NCI-H2107 treated with DMSO at 0.1 percent for 48 hours (cell line): ENCODE measurements around the gene COMP.

Experiments used
- DNase-seq: peaks from one replicate; lab custom pipeline; 2025; ENCODE audit not compliant: unreplicated experiment; lab: John Stamatoyannopoulos, UW

Gene COMP

DNA sequence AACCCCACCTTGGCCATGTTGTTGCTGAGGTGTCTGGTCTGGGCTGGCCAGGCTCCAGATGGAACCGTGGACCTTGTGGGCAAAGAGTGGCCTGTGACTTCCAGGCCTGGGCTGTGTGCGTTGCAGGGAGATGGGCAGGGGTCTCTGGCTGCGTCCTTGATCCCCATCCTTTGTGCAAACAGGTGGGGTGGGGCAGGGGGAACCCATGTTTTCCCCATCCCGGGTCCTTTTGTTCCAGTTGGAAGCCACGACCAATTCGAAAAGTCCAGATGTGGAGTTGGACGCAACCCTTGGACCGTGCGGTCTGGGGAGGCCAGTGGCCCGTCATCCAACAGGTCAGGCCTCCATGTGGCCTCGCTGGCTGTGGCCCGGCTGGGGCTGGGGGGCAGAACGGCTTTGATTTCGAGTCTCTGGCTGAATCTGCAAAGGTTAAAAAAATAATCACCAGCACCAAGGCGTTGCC is 13.1 kb upstream of the COMP start:
- DNase-seq = no peak

- no peak for DNase-seq
Measured at GRCh38 chr19:18803550-18804138, 12.5 kb upstream of the COMP start.

DNA sequence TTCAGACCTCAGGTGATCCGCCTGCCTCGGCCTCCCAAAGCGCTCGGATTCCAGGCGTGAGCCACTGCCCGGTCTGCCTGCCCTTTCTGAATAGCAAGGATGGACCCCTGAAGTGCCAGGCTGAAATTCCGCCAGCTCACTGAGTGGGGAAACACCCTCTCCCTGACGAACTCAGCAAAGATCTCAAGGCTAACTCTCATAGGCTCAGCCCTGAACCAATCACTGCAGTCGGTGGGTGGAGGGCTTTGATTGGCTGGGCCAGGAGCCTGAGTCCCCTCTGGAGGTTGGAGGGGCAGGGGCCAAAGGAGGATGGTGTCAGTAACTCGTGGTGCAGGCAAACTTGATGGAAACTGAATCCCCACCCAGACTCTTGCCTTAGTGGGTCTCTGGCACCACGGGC is 11.2 kb upstream of the COMP start:
- DNase-seq = no peak

DNA sequence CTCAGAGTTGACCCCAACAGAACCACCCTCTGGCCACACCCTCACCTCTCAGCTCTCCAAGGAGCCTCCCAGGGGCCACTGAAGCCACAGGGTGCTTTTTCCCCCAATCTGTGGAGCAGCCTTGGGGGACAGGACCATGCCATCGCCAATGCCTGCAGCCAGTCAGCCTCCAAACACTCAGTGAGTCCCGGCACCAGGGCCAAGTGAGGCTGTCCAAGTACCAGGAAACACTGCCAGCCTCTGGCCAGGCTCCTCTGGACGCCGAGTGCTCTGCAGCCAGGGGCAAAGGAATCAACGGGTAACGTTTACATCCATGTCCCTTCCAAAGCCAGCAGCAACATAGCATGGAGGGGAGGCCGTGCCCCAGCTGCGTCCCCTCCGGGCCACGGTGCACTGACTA is 9.5 kb upstream of the COMP start:
- DNase-seq = no peak

DNA sequence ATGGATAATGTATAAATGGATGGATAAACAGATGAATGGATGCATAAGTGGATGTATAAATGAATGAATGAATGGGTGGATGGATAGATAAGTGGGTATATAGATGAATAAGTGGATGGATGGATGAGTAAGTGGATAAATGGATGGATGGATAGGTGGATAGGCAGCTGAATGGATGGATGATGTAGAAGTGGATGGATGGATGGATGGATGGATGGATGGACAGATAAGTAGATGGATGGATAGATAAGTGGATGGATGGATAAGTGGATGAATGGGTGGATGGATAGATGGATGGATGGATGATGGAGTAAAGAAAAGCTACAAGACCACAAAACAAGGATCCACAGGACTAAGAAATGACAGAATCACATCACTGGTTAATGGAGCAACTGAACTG is 9.0 kb upstream of the COMP start:
- DNase-seq = no peak

GRCh38 chr19:18799389-18799970 is 8.4 kb upstream of the COMP start:
- no peak for DNase-seq

DNA sequence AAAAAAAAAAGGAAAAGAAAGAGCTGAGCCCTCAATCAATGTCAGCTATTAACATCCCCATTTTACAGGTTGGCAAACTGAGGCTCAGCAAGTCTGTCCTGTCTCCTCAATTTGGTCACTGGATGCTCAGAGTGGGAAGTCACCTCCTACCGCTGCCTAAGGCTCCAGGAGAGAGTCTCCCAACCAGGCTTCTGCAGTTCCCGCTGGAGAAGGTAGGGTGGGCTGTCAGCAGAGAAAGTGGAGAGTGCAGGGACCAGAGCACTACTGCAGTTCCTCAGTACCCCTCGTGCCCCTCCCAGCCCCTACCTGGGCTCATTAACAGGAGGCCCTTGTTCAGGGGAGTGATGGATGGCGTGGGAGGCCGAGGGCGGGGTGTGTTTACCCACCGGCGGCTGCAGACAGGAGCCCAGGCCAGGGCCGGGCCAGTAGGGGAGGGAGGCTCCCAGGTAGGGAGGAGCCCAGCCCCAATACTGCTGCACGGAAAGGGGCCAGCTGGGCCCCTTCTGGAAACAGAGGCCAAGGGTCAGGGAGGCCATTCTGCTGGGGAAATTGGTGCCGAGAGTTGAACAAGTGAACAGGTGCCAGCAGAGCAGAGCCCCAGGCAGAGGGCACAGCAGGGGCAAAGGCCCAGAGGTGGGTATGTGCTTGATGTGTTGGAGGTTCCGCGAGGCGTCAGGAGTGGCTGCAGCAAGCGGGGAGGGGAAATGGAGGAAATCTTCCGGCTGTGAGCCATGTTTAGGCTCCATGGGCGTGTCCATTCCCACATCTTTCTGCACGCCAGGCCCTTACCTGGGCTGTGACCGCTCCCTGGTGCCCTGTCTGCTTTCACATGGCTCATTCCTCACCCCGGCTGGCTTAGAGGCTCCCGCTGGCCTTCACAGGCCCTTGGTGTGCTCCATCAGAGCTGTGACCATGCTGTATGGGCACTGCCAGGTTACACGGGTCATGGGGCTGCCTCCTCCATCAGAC is 7.6 kb upstream of the COMP start:
- DNase-seq = no peak

GRCh38 chr19:18796239-18796638 is 5.1 kb upstream of the COMP start:
- no peak for DNase-seq

GRCh38 chr19:18795540-18795939 is 4.4 kb upstream of the COMP start:
- no peak for DNase-seq

GRCh38 chr19:18794692-18795091 is 3.6 kb upstream of the COMP start:
- DNase-seq = no peak

DNA sequence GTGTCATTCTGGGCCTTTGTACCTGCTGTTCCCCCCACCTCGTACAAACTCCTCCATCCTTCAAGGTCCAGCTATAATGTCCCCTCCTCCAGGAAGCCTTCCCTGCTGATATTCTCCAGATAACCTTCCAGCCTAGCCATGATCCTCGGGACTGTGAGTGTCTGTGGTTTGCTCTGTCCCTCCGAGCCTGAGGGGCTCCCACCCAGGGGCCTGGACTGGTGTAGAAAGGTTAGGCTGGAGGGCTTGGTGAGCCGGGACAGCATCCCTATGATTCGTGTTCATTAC is 2.9 kb upstream of the COMP start:
- no peak for DNase-seq

GRCh38 chr19:18793144-18794028 is 2.3 kb upstream of the COMP start:
- DNase-seq = no peak

GRCh38 chr19:18792661-18793060 is 1.6 kb upstream of the COMP start:
- no peak for DNase-seq

DNA sequence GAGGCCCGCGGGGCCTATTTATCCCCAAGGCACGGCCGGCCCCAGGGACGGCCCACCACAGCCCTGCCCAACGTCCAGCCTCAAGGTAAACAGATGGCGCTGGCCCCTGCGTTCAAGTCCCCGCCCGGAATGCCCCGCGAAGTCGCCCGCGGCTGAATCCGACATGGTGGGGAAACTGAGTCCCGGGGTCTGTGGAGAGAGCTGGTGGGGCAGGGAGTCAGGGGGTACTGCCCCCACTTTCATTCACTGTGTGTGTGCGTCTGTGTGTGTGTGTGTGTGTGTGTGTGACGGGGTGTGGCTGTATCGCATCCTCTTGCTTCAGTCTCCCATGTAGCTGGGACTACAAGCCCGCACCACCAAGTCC is 192 bp upstream of the COMP start:
- no peak for DNase-seq

DNA sequence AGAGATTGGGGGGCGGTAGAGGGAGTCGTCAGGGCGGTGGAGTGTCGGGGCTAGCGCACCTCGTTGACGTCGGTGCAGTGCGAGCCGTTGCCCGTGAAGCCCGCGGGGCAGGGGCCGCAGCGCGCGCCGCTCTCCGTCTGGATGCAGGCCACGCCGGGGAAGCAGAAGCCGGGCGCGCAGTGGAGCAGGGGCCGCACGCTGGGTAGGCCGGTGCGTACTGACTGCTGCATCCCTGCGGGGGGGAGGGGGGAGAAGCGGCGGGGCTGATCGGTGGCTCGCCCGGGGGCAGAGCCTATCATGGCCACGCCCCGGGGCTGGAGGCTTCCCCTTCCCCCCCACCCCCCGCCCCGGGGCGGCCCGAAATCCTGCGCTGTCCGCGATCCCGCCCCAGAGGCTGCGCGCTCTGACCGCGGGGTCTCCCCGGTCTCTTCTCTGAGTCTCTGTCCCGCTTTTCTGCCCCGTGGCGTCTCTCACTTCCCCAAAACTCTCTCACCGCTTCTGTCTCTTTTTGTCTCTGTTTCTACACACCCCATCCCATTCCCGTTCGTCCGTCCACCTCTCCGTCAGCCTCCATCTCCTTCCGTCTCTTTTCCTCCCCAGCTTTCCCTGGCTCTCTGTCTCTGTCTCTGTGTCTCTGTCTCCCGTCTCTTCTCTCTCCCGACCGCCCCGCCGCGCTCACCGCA is 1.1 kb downstream of the COMP start:
- no peak for DNase-seq

- DNase-seq = no peak
Measured at GRCh38 chr19:18789422-18789869, 1.7 kb downstream of the COMP start.

DNA sequence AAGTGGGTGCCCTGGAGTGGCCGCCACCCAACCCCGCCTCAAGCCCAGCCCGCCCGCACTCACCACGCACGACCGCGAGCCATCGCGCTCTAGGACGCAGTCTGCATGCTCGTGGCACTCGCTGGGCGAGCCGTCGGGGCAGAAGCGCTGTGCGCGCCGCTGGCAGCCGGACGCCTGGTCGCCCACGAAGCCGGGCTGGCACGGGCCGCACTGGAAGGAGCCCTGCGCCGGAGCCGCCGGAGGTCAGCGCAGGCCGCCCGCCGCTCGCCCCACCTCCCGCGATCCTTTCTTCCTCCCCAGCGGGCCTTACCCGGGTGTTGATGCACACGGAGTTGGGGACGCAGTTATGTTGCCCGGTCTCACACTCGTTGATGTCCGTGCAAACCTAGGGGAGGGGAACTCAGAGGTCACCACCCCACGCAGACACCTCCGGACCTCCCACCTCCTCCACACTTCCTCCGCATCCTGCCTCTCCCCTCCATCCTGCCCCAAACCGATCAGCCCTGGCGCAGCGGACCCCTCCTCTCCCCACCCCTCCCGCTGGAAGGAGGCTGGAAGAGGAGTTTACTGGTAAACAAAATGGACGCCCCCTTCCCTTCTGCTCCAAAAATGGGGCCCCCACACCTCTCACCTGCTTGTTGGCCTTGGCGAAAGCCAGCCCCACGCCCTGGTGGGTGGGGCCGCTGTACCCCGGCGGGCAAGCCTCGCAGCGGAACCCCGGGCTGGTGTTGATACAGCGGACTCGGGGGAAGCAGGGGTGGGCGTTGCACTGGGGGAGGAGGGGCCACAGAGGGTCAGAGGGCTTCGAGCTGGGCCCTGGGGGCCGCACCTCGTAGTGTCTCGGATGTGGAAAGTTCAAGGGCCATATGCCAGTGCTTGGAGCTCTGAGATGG is 2.3 kb downstream of the COMP start:
- no peak for DNase-seq

GRCh38 chr19:18785179-18786124 is 5.7 kb downstream of the COMP start:
- DNase-seq = no peak

DNA sequence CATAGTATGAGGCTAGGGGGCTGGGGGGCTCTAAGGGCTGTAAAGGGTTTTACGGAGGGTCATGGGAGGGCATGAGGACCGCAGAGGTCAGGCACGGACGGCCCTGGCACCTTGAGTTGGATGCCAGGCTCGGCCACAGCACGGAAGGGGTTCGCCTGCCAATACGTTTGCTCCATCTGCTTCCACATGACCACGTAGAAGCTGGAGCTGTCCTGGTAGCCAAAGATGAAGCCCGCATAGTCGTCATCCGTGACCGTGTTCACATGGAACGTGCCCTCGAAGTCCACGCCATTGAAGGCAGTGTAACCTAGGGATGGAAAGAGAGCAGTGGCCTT is 6.4 kb downstream of the COMP start:
- no peak for DNase-seq
